Upper lobe of left lung (tissue), 6 donors: ENCODE results near the gene LRRC47. TPM values are rescaled to one million over a fixed set of nuclear protein-coding genes. Genes with fewer than 3 reads are reported as not detected.
A peak's percentile ranks its signal among the peaks of the same experiment; 100 is the strongest.

Source experiments
- ATAC-seq, 2 donors: fragments of 200-7000 bp; cut with Tn5 transposase; one replicate each; pipeline ENCODE4 v1.9.1; 2022; ENCODE audit warnings: mild to moderate bottlenecking in 2 of 2, moderate library complexity in 2 of 2; ENCODE audit not compliant: low FRiP score in 2 of 2
- DNase-seq, 2 donors: peaks; one replicate each; pipeline ENCODE4 v3.0.0-alpha.2; 2019 to 2020
- H3K27ac ChIP-seq, 4 donors: fragments of 200-600 bp; sonication (generic); one replicate each; pipeline ENCODE4 v1.5.1; 2016 to 2019
- H3K27me3 ChIP-seq, 4 donors: fragments of 200-600 bp; sonication (generic); one replicate each; pipeline ENCODE4 v1.5.1; 2017 to 2019
- H3K36me3 ChIP-seq, 4 donors: fragments of 200-600 bp; sonication (generic); one replicate each; pipeline ENCODE4 v1.5.1; 2016 to 2019
- H3K4me1 ChIP-seq, 4 donors: fragments of 200-600 bp; sonication (generic); one replicate each; pipeline ENCODE4 v1.5.1; 2018 to 2019
- H3K4me3 ChIP-seq, 4 donors: fragments of 200-600 bp; sonication (generic); one replicate each; pipeline ENCODE4 v1.5.1; 2017 to 2019; ENCODE audit warnings: mild to moderate bottlenecking in 2 of 4, moderate library complexity in 1 of 4
- H3K9me3 ChIP-seq, 4 donors: fragments of 200-600 bp; sonication (generic); one replicate each; pipeline ENCODE4 v1.5.1; 2018 to 2019
- CTCF ChIP-seq, 6 experiments: fragments of 450-650 bp in 4 of 6; fragments of 200-600 bp in 2 of 6; sonication (generic) in 2 of 6; IDR thresholded peaks; one replicate each; pipeline ENCODE4 v1.5.1; 2016 to 2019; ENCODE audit warnings: antibody characterized with exemption in 6 of 6
- EP300 ChIP-seq, 4 donors: sonication (generic); formaldehyde crosslinking; IDR thresholded peaks; one replicate each; pipeline ENCODE4 v1.5.1; 2017; ENCODE audit warnings: antibody characterized with exemption in 4 of 4, control low read depth in 2 of 4
- POLR2A ChIP-seq, 4 donors: fragments of 450-650 bp; IDR thresholded peaks; one replicate each; pipeline ENCODE4 v1.5.1; 2016 to 2017; ENCODE audit warnings: antibody characterized with exemption in 4 of 4, mild to moderate bottlenecking in 2 of 4
- POLR2AphosphoS5 ChIP-seq, 2 donors: sonication (generic); formaldehyde crosslinking; IDR thresholded peaks; one replicate each; pipeline ENCODE4 v1.5.1; 2017; ENCODE audit warnings: antibody characterized with exemption in 2 of 2
- WGBS, 2 donors: methylation state at CpG; one replicate each; pipeline ENCODE4 v1.1.5; 2017 to 2018; 5-methylcytosine and 5-hydroxymethylcytosine counted together
- total RNA-seq, 6 donors: library from RNA; depleted of rRNA in 4 of 6; stranded (reverse); fragments of >200 nt in 4 of 6; gene quantifications; one replicate each; pipeline versions ENCODE4 v1.1.0 to v1.2.1, GENCODE V29; 2016 to 2021
- donor health status: DM: no; HTN: no; CAD: no; lungs with moderate emphysema.
- donor health status: DM: no; HTN: yes; CAD: no; lungs with severe emphysema.

LRRC47 gene
- total RNA-seq, 6 donors from 2014 or later, result 30.3 to 63.9 (median 39.3) TPM

- Histone ChIP-seq H3K4me1 (peaks cover 26 to 58% (median 47%) of the 10 kb centered on the region in 4 donors), H3K27ac (peak overlapping the region in 3 of 4 donors; percentile 67 to 74 (median 73)), H3K36me3 (peaks cover 0 to 5% (median under 1%) of the 10 kb centered on the region in 4 donors), H3K9me3 (no peaks in the 10 kb centered on the region), H3K4me3 (peak overlapping the region in 3 of 4 donors; percentile 56 to 78 (median 73)), H3K27me3 (no peaks in the 10 kb centered on the region)
- WGBS, 2 donors, result 65% methylated on average over 15 of the region's 16 CpGs; no CpG with 5 or more reads in 1 of the 2 donors
- no peak for ATAC-seq
- TF ChIP-seq POLR2AphosphoS5 (IDR thresholded peaks at IDR 0.05) (no peak), EP300 (IDR thresholded peaks at IDR 0.05) (no peak), CTCF (IDR thresholded peaks at IDR 0.05) (no peak), POLR2A (IDR thresholded peaks at IDR 0.05) (no peak)
- DNase-seq, result peak in 1 of 2 donors; percentile 58
Measured at GRCh38 chr1:3773572-3774275, 22.6 kb downstream of the LRRC47 start.

- DNase-seq (peak; percentile 70 to 75), ATAC-seq (peak; percentile 1 to 28)
- no peaks in the 10 kb centered on the region for H3K27me3 ChIP-seq
- no peaks in the 10 kb centered on the region for H3K9me3 ChIP-seq
- H3K36me3 ChIP-seq, result peaks cover 0 to under 1% (median 0%) of the 10 kb centered on the region in 4 donors
- TF ChIP-seq CTCF (IDR thresholded peaks at IDR 0.05), result no peak
- TF ChIP-seq POLR2AphosphoS5 (IDR thresholded peaks at IDR 0.05), result no peak
- TF ChIP-seq POLR2A (IDR thresholded peaks at IDR 0.05), result no peak
- no peak for TF ChIP-seq EP300 (IDR thresholded peaks at IDR 0.05)
- peaks cover 26 to 58% (median 47%) of the 10 kb centered on the region in 4 donors for H3K4me1 ChIP-seq
- WGBS, 2 donors, result 17 to 42% methylated on average over 9 to 32 of the region's 55 CpGs
- peak within 1 kb of the TSS; percentile 54 to 78 (median 64) for H3K4me3 ChIP-seq
- H3K27ac ChIP-seq, result peak within 1 kb of the TSS; percentile 61 to 74 (median 70)
Measured at GRCh38 chr1:3772715-3773571, 23.4 kb downstream of the LRRC47 start, which contains the start of gene SMIM1. Gene SMIM1, plus strand, starts transcription at chr1:3772749. Its CDS starts 2,625 bp downstream, at chr1:3775374.

- DNase-seq (peak; percentile 95 to 96), ATAC-seq (peak; percentile 84 to 89)
- no peaks in the 10 kb centered on the region for H3K27me3 ChIP-seq
- peak overlapping the region; percentile 54 to 78 (median 64) for H3K4me3 ChIP-seq
- TF ChIP-seq POLR2A (IDR thresholded peaks at IDR 0.05) (peak in 1 of 4 donors; percentile 38), CTCF (IDR thresholded peaks at IDR 0.05) (no peak)
- 0 to 2% methylated on average over 10 of the region's 61 CpGs for WGBS, 2 donors
- no peaks in the 10 kb centered on the region for H3K36me3 ChIP-seq
- H3K9me3 ChIP-seq, result no peaks in the 10 kb centered on the region
- H3K4me1 ChIP-seq, result peaks cover 26 to 58% (median 47%) of the 10 kb centered on the region in 4 donors
- peak overlapping the region; percentile 61 to 74 (median 70) for H3K27ac ChIP-seq
Measured at GRCh38 chr1:3772027-3772714, 24.1 kb downstream of the LRRC47 start.

- DNase-seq, result peak in 1 of 2 donors; percentile 67
Measured at GRCh38 chr1:3771108-3772026, 24.9 kb downstream of the LRRC47 start.

More at GRCh38 chr1:3771108-3772026, 24.9 kb downstream of the LRRC47 start:
- Histone ChIP-seq H3K27me3 (no peaks in the 10 kb centered on the region), H3K27ac (peak overlapping the region in 1 of 4 donors; percentile 5), H3K9me3 (no peaks in the 10 kb centered on the region), H3K4me3 (peak overlapping the region; percentile 54 to 78 (median 64)), H3K4me1 (peaks cover 26 to 52% (median 43%) of the 10 kb centered on the region in 4 donors), H3K36me3 (no peaks in the 10 kb centered on the region)
- no peak for TF ChIP-seq EP300 (IDR thresholded peaks at IDR 0.05)
- TF ChIP-seq POLR2A (IDR thresholded peaks at IDR 0.05), result no peak
- WGBS, 2 donors, result 66 to 82% methylated on average over 17 to 26 of the region's 32 CpGs
- ATAC-seq, result no peak
